Osteocyte (in vitro differentiated cells): ENCODE measurements around the gene BST1. TPM values are rescaled to one million over a fixed set of nuclear protein-coding genes. Genes with fewer than 3 reads are reported as not detected.

Experiments
- DNase-seq: peaks from one replicate; pipeline ENCODE4 v3.0.0; 2021; ENCODE audit warnings: mixed read lengths; ENCODE audit not compliant: unreplicated experiment; ENCODE audit errors: extremely low spot score
- H3K27ac Mint-ChIP-seq: one replicate; pipeline ENCODE4 v1.8.0; 2021; ENCODE audit warnings: mild to moderate bottlenecking, mixed read lengths; ENCODE audit not compliant: unreplicated experiment
- H3K27me3 Mint-ChIP-seq: one replicate; pipeline ENCODE4 v1.8.0; 2021; ENCODE audit warnings: mixed read lengths; ENCODE audit not compliant: unreplicated experiment
- H3K36me3 Mint-ChIP-seq: one replicate; pipeline ENCODE4 v1.8.0; 2021; ENCODE audit warnings: mixed read lengths; ENCODE audit not compliant: unreplicated experiment
- H3K4me1 Mint-ChIP-seq: one replicate; pipeline ENCODE4 v1.8.0; 2021; ENCODE audit warnings: mixed read lengths; ENCODE audit not compliant: unreplicated experiment
- H3K4me3 Mint-ChIP-seq: one replicate; pipeline ENCODE4 v1.8.0; 2021; ENCODE audit warnings: mild to moderate bottlenecking, moderate library complexity, mixed read lengths; ENCODE audit not compliant: unreplicated experiment
- H3K9me3 Mint-ChIP-seq: one replicate; pipeline ENCODE4 v1.8.0; 2021; ENCODE audit warnings: mixed read lengths; ENCODE audit not compliant: unreplicated experiment
- CTCF ChIP-seq: fragments of 200-600 bp; sonication (generic); IDR thresholded peaks from 2 replicates; pipeline ENCODE4 v1.5.0; 2021; ENCODE audit warnings: antibody characterized with exemption, mild to moderate bottlenecking, moderate library complexity
- total RNA-seq: library from RNA; stranded (reverse); gene quantifications from 2 replicates; pipeline ENCODE4 v1.2.1, GENCODE V29; 2021

Gene BST1
- total RNA-seq, 1 donor from 2014 or later, result 0.54 TPM

GRCh38 chr4:15695240-15695699, 7.6 kb upstream of the BST1 start:
- Mint-ChIP-seq H3K36me3 (no peaks in the 10 kb centered on the region), H3K27ac (no peak overlapping the region), H3K27me3 (no peaks in the 10 kb centered on the region), H3K4me1 (peaks cover 37% of the 10 kb centered on the region), H3K4me3 (no peak overlapping the region), H3K9me3 (no peaks in the 10 kb centered on the region)
- no peak for DNase-seq
- TF ChIP-seq CTCF, result no peak

- no peaks in the 10 kb centered on the region for H3K36me3 Mint-ChIP-seq
- peaks cover 32% of the 10 kb centered on the region for H3K4me1 Mint-ChIP-seq
- DNase-seq, result no peak
- no peaks in the 10 kb centered on the region for H3K9me3 Mint-ChIP-seq
- H3K27me3 Mint-ChIP-seq, result no peaks in the 10 kb centered on the region
- no peak for TF ChIP-seq CTCF
- H3K4me3 Mint-ChIP-seq, result no peak overlapping the region
- no peak overlapping the region for H3K27ac Mint-ChIP-seq
These were observed 7.1 kb upstream of the BST1 start for GRCh38 chr4:15695729-15696128.

GRCh38 chr4:15696866-15697265, 6.0 kb upstream of the BST1 start:
- Mint-ChIP-seq H3K4me3 (no peak overlapping the region), H3K36me3 (no peaks in the 10 kb centered on the region), H3K4me1 (peaks cover 21% of the 10 kb centered on the region), H3K27ac (no peak overlapping the region), H3K27me3 (no peaks in the 10 kb centered on the region), H3K9me3 (no peaks in the 10 kb centered on the region)
- DNase-seq, result no peak
- TF ChIP-seq CTCF, result no peak

GRCh38 chr4:15703439-15703838, 574 bp downstream of the BST1 start:
- H3K9me3 Mint-ChIP-seq, result no peaks in the 10 kb centered on the region
- DNase-seq, result no peak
- no peaks in the 10 kb centered on the region for H3K36me3 Mint-ChIP-seq
- H3K4me3 Mint-ChIP-seq, result no peak overlapping the region
- no peaks in the 10 kb centered on the region for H3K27me3 Mint-ChIP-seq
- H3K27ac Mint-ChIP-seq, result no peak overlapping the region
- peaks cover 20% of the 10 kb centered on the region for H3K4me1 Mint-ChIP-seq
- no peak for TF ChIP-seq CTCF

GRCh38 chr4:15704129-15704528, 1.3 kb downstream of the BST1 start:
- Mint-ChIP-seq H3K4me3 (no peak overlapping the region), H3K9me3 (no peaks in the 10 kb centered on the region), H3K4me1 (peaks cover 20% of the 10 kb centered on the region), H3K36me3 (no peaks in the 10 kb centered on the region), H3K27ac (no peak overlapping the region), H3K27me3 (no peaks in the 10 kb centered on the region)
- no peak for DNase-seq
- TF ChIP-seq CTCF, result no peak
